GM12865 (cell line): ENCODE measurements around the gene ACTR3.

Experiments used
- DNase-seq: peaks from one replicate; pipeline ENCODE4 v3.0.0; 2010; ENCODE audit warnings: low read depth
- H3K4me3 ChIP-seq: 2 replicates; pipeline ENCODE4 v1.5.1; 2011; ENCODE audit warnings: mild to moderate bottlenecking, low read depth, low read length, control low read depth
- CTCF ChIP-seq: IDR thresholded peaks from 2 replicates; pipeline ENCODE4 v1.5.1; 2011; ENCODE audit warnings: low read length, control low read depth, low read depth, inconsistent platforms; ENCODE audit not compliant: insufficient read depth; ENCODE audit errors: missing control alignments

The ACTR3 gene

GRCh38 chr2:113901943-113902342, 12.1 kb downstream of the ACTR3 start:
- H3K4me3 ChIP-seq: no peak overlapping the region
- no peak for TF ChIP-seq CTCF
- no peak for DNase-seq

- no peak overlapping the region for H3K4me3 ChIP-seq
- TF ChIP-seq CTCF: no peak
- DNase-seq: no peak
Observed at GRCh38 chr2:113905886-113906285, 16.0 kb downstream of the ACTR3 start.

- no peak for TF ChIP-seq CTCF
- no peak overlapping the region for H3K4me3 ChIP-seq
- no peak for DNase-seq
Observed at GRCh38 chr2:113906647-113907046, 16.8 kb downstream of the ACTR3 start.

- H3K4me3 ChIP-seq: no peak overlapping the region
- no peak for DNase-seq
- TF ChIP-seq CTCF: no peak
Observed at GRCh38 chr2:113907297-113907696, 17.4 kb downstream of the ACTR3 start.

GRCh38 chr2:113910110-113910717, 20.3 kb downstream of the ACTR3 start:
- no peak overlapping the region for H3K4me3 ChIP-seq
- no peak for TF ChIP-seq CTCF
- no peak for DNase-seq

- H3K4me3 ChIP-seq: no peak overlapping the region
- DNase-seq: no peak
- no peak for TF ChIP-seq CTCF
Observed at GRCh38 chr2:113910967-113911678, 21.2 kb downstream of the ACTR3 start.

- H3K4me3 ChIP-seq: no peak overlapping the region
- DNase-seq: no peak
- no peak for TF ChIP-seq CTCF
Observed at GRCh38 chr2:113915082-113915819, 25.4 kb downstream of the ACTR3 start.
